Measurements from ENCODE around the gene TRPV4.
"Not testable (repeated sequence)": the region's sequence is repeated elsewhere in the genome, so short reads cannot be mapped to it uniquely, and the experiment has no call there.

Gene TRPV4

DNA sequence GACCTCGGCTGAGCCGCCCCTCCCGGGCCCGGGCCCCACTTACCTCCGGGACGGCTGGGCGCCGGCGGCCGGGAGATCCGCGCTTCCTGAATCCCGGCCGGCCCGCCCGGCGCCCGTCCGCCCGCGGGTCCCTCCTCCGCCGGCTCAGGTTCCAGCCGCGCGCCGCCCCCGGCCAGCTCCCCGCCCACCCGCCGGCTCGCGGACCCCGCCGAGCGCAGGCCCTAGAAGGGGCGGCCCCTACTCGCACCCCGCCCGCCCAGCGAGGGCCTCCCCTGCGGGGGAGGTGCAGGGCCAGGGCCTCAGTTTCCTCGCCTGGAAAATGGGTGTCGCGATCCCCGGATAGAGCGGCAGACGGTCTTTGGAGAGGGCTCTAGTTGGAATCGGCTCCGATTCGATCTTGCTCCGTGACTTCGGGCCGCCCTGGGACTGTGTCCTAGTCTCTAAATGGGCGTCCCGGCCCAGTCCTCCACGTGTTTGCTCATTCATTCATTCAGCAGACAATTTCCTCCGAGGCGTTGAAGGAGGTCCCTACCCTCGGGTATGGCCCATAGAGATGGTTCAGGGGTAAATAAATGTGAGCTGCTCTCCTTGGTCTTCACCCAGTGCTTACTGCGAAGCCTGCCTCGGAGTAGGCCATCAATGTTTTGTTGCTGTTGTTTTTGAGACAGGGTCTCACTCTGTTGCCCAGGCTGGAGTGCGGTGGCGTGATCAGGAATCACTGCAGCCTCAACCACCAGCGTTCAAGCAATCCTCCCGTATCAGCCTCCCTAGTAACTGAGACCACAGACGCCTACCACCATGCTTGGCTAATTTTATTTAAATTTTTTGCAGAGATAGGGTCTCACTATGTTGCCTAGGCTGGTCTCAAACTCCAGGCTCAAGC lies at the start of gene TRPV4:
Gene TRPV4 (minus strand): TSS at position 92 of the 883 bp plus-strand sequence. CDS start 18,602 bp downstream, outside the sequence.
- DNase-seq = no peak

GRCh38 chr12:109881752-109882151 lies 48.6 kb upstream of the TRPV4 start:
- no peak for DNase-seq

GRCh38 chr12:109880938-109881337 lies 47.7 kb upstream of the TRPV4 start:
- DNase-seq = no peak

- DNase-seq = peak; percentile 75 to 76
These were observed 47.1 kb upstream of the TRPV4 start, which contains the start of gene GLTP for GRCh38 chr12:109880043-109880931. Gene GLTP, minus strand, starts transcription at chr12:109880541. Its CDS starts 167 bp downstream, at chr12:109880374.

DNA sequence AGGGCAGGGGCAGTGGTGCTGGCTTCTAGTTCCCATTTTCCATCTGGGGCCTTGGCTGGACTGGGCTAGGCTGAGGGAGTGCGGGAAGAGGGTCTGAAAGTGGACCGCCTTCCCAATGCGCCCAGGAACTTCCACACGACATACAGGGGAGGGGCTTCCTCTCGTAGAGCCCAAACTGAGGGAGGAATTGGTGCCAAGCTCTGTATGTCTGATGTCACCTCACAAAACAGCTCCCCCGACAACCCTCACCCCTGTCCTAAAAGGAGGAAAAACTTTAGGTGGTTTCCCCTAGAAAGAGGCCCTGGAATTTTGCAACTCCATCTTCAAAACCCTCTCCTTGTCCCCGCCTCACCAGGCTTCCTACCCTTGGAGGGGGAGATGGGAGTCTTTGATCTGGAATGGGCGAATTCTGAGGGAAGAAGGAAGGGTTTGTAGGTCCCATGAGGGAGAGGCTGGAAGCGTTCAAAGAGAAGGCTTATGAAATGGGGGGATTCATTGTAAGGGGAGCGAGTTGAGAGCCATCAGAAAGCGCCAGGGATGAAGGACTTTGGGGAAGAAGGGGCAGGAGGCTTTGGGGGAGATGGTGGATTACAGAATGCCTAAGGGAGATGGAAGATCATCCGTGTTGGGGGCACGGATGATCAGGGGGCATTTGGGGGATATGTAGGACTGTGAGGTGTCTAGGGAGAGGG lies 46.3 kb upstream of the TRPV4 start:
- DNase-seq = no peak

DNA sequence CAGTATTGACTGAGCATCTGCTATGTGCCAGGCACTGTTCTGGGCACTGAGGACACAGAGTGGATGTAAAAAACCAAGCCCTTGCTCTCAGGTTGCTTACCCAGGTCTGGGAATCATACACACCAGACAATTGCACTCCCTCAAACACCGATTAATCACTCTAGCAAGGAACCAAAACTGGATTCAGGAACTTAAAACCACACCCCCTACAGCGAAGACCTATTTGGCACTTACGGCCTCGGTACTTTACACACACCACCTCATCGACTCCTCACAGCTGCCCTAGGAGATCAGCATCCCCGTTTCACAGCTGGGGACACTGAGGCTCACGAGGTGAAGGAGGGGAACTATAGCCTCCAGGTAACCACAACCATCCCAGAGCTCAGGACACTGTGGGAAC lies 45.6 kb upstream of the TRPV4 start:
- DNase-seq = no peak

DNA sequence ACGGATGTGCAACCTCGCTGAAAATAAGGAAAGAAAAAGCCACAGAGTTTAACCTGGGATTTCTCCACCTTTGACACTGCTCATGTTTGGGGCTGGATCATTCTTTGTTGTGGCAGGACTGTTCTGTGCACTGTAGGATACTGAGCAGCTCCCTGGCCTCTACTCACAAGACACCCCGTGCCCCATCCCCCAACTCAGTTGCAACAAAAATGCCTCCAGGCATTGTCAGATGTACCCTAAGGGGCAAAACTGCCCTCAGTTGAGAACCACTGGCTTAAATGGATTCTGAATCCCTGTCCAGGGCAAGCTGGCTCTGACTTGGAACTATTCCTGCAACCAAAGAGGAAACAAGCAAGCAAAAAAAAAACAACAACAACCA lies 45.0 kb upstream of the TRPV4 start:
- no peak for DNase-seq

GRCh38 chr12:109877504-109878246 lies 44.5 kb upstream of the TRPV4 start:
- DNase-seq = no peak

DNA sequence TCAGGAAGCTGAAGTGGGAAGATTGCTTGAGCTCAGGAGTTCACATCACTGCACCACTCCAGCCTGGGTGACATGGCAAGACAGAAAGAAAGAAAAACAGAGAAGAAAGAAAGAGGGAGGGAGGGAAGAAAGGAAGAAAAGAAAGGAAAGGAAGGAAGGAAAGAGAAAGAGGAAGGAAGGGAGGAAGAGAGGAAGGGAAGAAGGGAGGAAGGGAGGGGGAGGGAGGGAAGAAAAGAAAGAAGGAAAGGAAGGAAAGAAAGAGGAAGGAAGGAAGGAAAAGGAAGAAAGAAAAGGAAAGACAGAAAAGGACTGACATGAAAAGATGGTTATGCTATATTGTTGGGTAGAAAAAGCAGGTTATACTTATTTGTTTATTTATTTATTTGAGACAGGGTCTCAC lies 43.2 kb upstream of the TRPV4 start:
- DNase-seq = no peak

- DNase-seq = no peak
These were observed 42.5 kb upstream of the TRPV4 start for GRCh38 chr12:109875572-109876131.

GRCh38 chr12:109873653-109874052 lies 40.5 kb upstream of the TRPV4 start:
- DNase-seq = no peak

- DNase-seq = no peak
These were observed 38.6 kb upstream of the TRPV4 start for GRCh38 chr12:109871668-109872314.

- no peak for DNase-seq
These were observed 37.5 kb upstream of the TRPV4 start for GRCh38 chr12:109870648-109871047.

DNA sequence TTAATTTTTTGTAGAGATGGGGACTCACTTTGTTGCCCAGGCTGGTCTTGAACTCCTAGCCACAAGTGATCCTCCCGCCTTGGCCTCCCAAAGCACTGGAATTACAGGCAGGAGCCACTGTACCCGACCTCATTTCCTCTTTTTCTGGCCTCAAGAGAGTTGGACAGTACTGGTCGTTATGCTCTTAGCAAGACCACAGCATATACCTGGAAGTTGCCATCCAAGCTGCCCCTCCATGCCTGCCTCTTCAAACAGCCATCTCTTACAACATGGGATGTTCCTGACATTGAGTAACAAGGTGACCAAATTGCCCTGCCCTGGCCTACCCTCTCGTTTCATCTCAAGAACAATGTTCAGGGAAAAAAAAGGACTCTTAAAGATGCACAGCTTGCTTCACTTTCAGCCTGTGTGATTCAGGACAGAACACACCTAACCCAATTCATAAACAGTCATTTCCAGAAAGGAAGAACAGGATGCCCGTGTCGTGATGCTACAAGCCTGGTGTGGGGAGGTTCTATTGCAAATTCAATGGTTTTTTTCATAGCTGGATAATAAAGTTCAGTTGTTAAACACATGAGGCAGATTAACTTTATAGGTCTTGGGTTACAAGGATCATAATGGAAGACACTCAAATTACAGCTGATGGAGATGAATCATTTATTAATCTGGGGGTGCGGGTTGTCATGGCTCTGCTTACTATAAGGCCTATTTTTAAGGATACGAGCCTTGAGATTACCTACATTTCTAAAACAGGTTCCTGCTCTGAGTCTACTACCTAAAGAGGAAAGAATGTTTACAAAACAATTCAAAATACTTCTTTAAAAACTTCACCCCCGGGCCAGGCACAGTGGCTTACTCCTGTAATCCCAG lies 35.2 kb upstream of the TRPV4 start:
- DNase-seq = no peak

- DNase-seq = no peak
These were observed 31.7 kb upstream of the TRPV4 start for GRCh38 chr12:109864916-109865315.

GRCh38 chr12:109863847-109864712 lies 30.9 kb upstream of the TRPV4 start:
- peak; percentile 18 to 24 for DNase-seq

- DNase-seq = not testable (repeated sequence)
These were observed 29.3 kb upstream of the TRPV4 start for GRCh38 chr12:109862491-109862890.

DNA sequence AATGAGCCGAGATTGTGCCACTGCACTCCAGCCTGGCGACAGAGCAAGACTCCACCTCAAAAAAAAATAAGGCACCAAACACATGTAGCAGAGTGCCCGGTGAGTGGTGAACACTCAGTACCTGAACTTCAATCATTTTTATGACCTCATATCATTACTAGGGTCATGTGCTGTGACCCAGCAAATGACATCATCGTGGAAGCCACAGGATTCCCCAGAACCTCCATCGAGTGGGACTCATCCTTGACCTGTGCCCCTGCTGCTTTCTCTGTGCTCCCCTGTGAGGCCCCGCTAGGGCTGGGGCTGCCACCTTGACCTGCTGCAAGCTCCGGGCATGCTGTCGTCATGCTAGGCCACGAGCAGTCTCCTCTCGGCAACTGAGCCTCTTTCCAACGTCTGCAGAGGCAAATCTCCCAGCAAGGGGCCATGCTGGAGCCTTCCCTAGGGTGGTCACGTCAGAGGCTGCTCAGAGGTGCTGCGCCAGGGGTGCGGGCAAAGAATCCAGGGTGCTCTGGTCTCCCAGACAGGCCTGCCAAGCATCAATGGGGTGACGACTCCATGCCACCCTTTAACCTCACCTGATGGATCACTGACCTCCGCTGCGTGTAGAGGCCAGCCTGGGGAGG lies 28.6 kb upstream of the TRPV4 start:
- DNase-seq = no peak

GRCh38 chr12:109860977-109861376 lies 27.8 kb upstream of the TRPV4 start:
- no peak for DNase-seq

Measured in Kasumi-1 (cell line).